ENCODE results near the gene CHST5. TPM values are rescaled to one million over a fixed set of nuclear protein-coding genes. Genes with fewer than 3 reads are reported as not detected.

The CHST5 gene
- total RNA-seq (ENCODE audit: unreplicated experiment), result 0.13 TPM
- long read RNA-seq, result 0 reads

DNA sequence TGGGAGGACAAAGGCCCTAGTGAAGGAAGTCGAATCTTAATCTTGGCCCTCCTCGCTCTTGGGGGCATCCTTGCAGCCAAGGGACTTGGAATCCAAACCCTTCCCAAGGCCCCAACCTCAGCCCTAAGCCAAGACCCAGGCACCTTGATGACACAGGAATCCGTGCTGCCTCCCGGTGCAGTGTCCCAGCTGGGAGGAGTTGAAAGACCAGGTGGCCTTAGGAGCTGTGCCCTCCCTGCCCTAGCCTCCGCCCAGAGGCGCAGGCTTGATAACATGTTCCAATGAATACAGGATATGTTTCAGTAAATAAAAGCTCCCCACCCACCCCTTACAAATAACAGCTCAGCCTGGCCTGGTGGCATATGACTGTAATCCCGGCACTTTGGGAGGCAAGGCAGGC is at the start of gene CHST5:
Gene CHST5 (minus strand): TSS at position 208 of the 400 bp plus-strand sequence. CDS start 5,724 bp downstream, outside the sequence.
- Mint-ChIP-seq H3K9me3 (ENCODE audit: unreplicated experiment) (no peaks in the 10 kb centered on the region), H3K4me3 (ENCODE audit: unreplicated experiment) (no peak within 1 kb of the TSS), H3K27ac (ENCODE audit: unreplicated experiment) (no peak within 1 kb of the TSS), H3K4me1 (ENCODE audit: unreplicated experiment) (no peaks in the 10 kb centered on the region), H3K36me3 (ENCODE audit: low read depth, unreplicated experiment) (no peaks in the 10 kb centered on the region), H3K27me3 (ENCODE audit: unreplicated experiment) (peaks cover 3% of the 10 kb centered on the region)
- TF ChIP-seq, protein P1, sequence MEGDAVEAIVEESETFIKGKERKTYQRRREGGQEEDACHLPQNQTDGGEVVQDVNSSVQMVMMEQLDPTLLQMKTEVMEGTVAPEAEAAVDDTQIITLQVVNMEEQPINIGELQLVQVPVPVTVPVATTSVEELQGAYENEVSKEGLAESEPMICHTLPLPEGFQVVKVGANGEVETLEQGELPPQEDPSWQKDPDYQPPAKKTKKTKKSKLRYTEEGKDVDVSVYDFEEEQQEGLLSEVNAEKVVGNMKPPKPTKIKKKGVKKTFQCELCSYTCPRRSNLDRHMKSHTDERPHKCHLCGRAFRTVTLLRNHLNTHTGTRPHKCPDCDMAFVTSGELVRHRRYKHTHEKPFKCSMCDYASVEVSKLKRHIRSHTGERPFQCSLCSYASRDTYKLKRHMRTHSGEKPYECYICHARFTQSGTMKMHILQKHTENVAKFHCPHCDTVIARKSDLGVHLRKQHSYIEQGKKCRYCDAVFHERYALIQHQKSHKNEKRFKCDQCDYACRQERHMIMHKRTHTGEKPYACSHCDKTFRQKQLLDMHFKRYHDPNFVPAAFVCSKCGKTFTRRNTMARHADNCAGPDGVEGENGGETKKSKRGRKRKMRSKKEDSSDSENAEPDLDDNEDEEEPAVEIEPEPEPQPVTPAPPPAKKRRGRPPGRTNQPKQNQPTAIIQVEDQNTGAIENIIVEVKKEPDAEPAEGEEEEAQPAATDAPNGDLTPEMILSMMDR (IDR thresholded peaks at IDR 0.05; ENCODE audit: unreplicated experiment), result no peak
- DNase-seq (ENCODE audit: low spot score), result no peak

DNA sequence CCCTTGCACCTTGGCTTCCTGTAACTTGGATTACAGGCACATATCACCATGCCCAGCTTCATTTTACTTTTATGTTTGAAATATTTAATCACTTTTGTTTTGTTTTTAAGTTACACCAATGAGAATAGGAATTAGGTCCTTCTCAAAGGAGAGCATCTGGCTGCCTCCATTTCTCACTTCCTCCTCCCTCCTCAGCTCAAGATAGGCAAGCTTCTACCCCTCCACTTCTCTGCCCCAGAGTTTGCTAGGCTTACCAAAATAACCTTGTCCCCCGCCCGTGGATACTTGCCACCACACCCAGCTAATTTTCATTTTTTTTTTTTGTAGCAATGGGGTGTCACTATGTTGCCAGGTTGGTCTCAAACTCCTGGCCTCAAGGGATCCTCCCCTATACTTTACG is 48.2 kb upstream of the CHST5 start:
- TF ChIP-seq, protein P1 (IDR thresholded peaks at IDR 0.05; ENCODE audit: unreplicated experiment), result no peak
- H3K27me3 Mint-ChIP-seq (ENCODE audit: unreplicated experiment), result peaks cover 3% of the 10 kb centered on the region
- H3K36me3 Mint-ChIP-seq (ENCODE audit: low read depth, unreplicated experiment), result peaks cover 43% of the 10 kb centered on the region
- H3K9me3 Mint-ChIP-seq (ENCODE audit: unreplicated experiment), result no peaks in the 10 kb centered on the region
- H3K27ac Mint-ChIP-seq (ENCODE audit: unreplicated experiment), result no peak overlapping the region
- no peak overlapping the region for H3K4me3 Mint-ChIP-seq (ENCODE audit: unreplicated experiment)
- no peak for DNase-seq (ENCODE audit: low spot score)
- H3K4me1 Mint-ChIP-seq (ENCODE audit: unreplicated experiment), result no peaks in the 10 kb centered on the region

DNA sequence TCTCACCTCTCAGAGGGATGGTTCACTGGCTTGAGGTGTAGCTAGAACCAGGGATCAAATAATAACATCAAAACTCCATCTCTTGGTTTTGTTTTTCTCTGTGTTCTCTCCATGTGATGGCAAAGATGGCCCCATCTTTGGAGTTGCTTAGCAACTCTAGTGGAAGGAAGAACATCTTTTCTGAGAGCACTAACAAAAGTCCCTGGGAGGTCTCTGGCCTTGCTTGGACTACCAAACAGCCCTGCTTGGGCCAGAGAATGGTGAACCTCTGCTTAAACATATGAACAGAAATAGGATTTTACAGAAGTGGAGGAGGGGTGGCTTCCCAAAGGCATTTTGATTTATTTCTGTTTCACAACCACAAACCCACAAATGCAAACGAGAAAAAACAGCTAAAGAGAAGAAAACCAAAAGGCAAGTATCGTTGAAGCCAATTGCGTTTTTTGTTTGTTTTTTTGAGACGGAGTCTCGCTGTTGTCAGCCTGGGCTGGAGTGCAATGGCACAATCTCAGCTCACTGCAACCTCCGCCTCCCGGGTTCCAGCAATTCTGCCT is 43.5 kb upstream of the CHST5 start:
- H3K36me3 Mint-ChIP-seq (ENCODE audit: low read depth, unreplicated experiment), result peaks cover 40% of the 10 kb centered on the region
- H3K27ac Mint-ChIP-seq (ENCODE audit: unreplicated experiment), result no peak overlapping the region
- DNase-seq (ENCODE audit: low spot score), result no peak
- H3K9me3 Mint-ChIP-seq (ENCODE audit: unreplicated experiment), result no peaks in the 10 kb centered on the region
- H3K4me3 Mint-ChIP-seq (ENCODE audit: unreplicated experiment), result no peak overlapping the region
- TF ChIP-seq, protein P1 (IDR thresholded peaks at IDR 0.05; ENCODE audit: unreplicated experiment), result no peak
- no peaks in the 10 kb centered on the region for H3K27me3 Mint-ChIP-seq (ENCODE audit: unreplicated experiment)
- H3K4me1 Mint-ChIP-seq (ENCODE audit: unreplicated experiment), result peaks cover 8% of the 10 kb centered on the region

DNA sequence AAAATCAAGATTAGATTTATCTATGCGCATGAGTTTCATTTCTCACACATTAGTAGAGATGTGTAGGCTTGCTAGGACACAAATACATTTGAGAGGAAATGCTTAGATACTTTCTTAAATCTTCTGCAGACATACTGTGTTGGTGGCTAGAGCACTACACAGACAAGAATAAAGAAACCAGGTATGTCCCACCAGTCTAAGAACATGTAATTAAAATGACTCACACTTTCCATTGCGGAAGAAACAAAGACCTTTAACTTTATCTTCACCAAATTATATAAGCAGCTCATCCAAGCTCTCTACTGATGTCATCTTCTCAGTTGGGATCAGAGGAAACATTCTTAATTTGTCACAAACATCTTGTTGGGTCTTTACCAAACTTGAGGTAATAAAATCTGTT is 42.8 kb upstream of the CHST5 start:
- no peaks in the 10 kb centered on the region for H3K9me3 Mint-ChIP-seq (ENCODE audit: unreplicated experiment)
- no peak for DNase-seq (ENCODE audit: low spot score)
- TF ChIP-seq, protein P1 (IDR thresholded peaks at IDR 0.05; ENCODE audit: unreplicated experiment), result no peak
- peaks cover 43% of the 10 kb centered on the region for H3K36me3 Mint-ChIP-seq (ENCODE audit: low read depth, unreplicated experiment)
- peak overlapping the region; percentile 36 for H3K27ac Mint-ChIP-seq (ENCODE audit: unreplicated experiment)
- no peaks in the 10 kb centered on the region for H3K27me3 Mint-ChIP-seq (ENCODE audit: unreplicated experiment)
- peaks cover 13% of the 10 kb centered on the region for H3K4me1 Mint-ChIP-seq (ENCODE audit: unreplicated experiment)
- H3K4me3 Mint-ChIP-seq (ENCODE audit: unreplicated experiment), result no peak overlapping the region

DNA sequence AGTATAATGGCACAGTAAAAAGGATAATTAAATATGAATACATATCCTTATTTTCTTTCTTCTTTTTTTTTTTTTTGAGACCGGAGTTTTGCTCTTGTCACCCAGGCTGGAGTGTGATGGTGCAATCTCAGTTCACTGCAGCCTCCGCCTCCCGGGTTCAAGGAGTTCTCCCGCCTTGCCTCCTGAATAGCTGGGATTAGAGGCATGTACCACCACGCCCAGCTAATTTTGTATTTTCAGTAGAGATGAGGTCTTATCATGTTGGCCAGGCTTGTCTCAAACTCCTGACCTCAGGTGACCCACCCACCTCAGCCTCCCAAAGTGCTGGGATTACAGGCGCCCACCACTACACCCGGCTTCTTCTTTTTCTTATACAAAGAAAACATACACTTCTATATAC is 42.3 kb upstream of the CHST5 start:
- Mint-ChIP-seq H3K27ac (ENCODE audit: unreplicated experiment) (no peak overlapping the region), H3K4me3 (ENCODE audit: unreplicated experiment) (no peak overlapping the region), H3K4me1 (ENCODE audit: unreplicated experiment) (peaks cover 16% of the 10 kb centered on the region), H3K36me3 (ENCODE audit: low read depth, unreplicated experiment) (peaks cover 48% of the 10 kb centered on the region), H3K9me3 (ENCODE audit: unreplicated experiment) (no peaks in the 10 kb centered on the region), H3K27me3 (ENCODE audit: unreplicated experiment) (no peaks in the 10 kb centered on the region)
- TF ChIP-seq, protein P1 (IDR thresholded peaks at IDR 0.05; ENCODE audit: unreplicated experiment), result no peak
- DNase-seq (ENCODE audit: low spot score), result no peak
